ENCODE measurements around the gene YBEY. TPM values are rescaled to one million over a fixed set of nuclear protein-coding genes. Genes with fewer than 3 reads are reported as not detected.

YBEY gene
- total and polyA plus RNA-seq, 2 of the 8 experiments (the other 6 are each of a cell fraction or from before 2014, with no cell fraction given): 26.9 to 31.9 TPM

DNA sequence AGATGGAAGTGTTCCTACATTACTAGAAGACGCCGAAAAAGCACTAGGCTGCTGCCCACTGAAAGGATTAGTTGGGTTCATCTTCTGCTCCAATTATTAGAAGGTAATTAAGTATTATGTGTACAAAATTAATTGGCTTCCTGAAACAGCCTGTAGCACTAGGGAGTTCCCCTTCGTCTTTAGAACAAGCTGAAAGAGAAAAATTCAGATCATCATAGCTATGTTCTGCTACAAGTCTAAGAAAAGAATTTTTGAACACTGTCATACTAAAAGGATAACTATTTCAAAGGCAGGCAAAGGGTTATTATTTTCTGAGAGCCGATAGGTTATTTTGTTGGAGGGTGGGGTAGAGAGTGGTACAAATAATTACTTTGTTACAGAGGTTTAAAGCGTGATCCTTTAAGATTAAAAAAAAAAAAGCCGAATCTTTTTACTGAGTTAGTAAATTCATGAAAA, 908 bp upstream of the YBEY start, which contains the start of gene MCM3AP:
Gene MCM3AP (minus strand): TSS at position 406 of the 456 bp plus-strand sequence. CDS start 325 bp downstream, at position 81.
- POLR2A ChIA-PET (ENCODE audit: partially characterized antibody): interaction anchor here (1.1 to 2.2 kb wide), 10 partner anchors 10 to 40 kb away, joined by 3 to 6 read pairs (median 5); partner anchors contain the start of genes C21orf58 and PCNT
- Histone ChIP-seq H3K9me3 (ENCODE audit: insufficient read depth in 2 of 2, low read depth in 1 of 2, low read length in 1 of 2) (no peaks in the 10 kb centered on the region), H3K27ac (ENCODE audit: low read depth, low read length) (peak within 1 kb of the TSS; percentile 82), H3K23ac (ENCODE audit: insufficient read length) (no peak within 1 kb of the TSS), H4K5ac (ENCODE audit: insufficient read length, low read depth, low read length) (peak within 1 kb of the TSS; percentile 79), H2BK5ac (ENCODE audit: low read depth, low read length) (peak within 1 kb of the TSS; percentile 71; the same call in 1 of the 2 replicates), H2BK20ac (ENCODE audit: low read length) (no peak within 1 kb of the TSS), H2AFZ (ENCODE audit: low read length) (no peak within 1 kb of the TSS), H3K18ac (ENCODE audit: extremely low read depth, low read length) (peak within 1 kb of the TSS; percentile 44), H2BK120ac (replicated peaks; ENCODE audit: low read depth, low read length) (no peak within 1 kb of the TSS), H4K91ac (replicated peaks; ENCODE audit: insufficient read length, low read length) (no peak within 1 kb of the TSS), H2BK15ac (ENCODE audit: low read length) (no peak within 1 kb of the TSS), H4K8ac (ENCODE audit: extremely low read depth, insufficient read depth, low read length) (peak within 1 kb of the TSS; percentile 95), H3K4me1 (replicated peaks in 1 of 4; ENCODE audit: control insufficient read depth in 3 of 4, insufficient read depth in 4 of 4, low read length in 3 of 4) (peaks cover 3 to 9% (median 4%) of the 10 kb centered on the region in 4 experiments; a peak in 5 of 7 replicates), H2BK12ac (ENCODE audit: low read depth, low read length) (no peak within 1 kb of the TSS), H2AK5ac (ENCODE audit: low read depth, low read length) (no peak within 1 kb of the TSS), H3K27me3 (replicated peaks in 1 of 4; ENCODE audit: control insufficient read depth in 3 of 4, extremely low read depth in 1 of 4, insufficient read depth in 3 of 4, low read length in 3 of 4) (no peaks in the 10 kb centered on the region), H3K4me2 (ENCODE audit: insufficient read depth in 1 of 2, low read depth in 2 of 2, low read length in 2 of 2) (peak within 1 kb of the TSS; percentile 62 to 71), H3K56ac (replicated peaks; ENCODE audit: insufficient read length, low read depth, low read length) (peak within 1 kb of the TSS; percentile 69), H3K4ac (replicated peaks; ENCODE audit: insufficient read length, low read depth, low read length) (no peak within 1 kb of the TSS), H4K20me1 (replicated peaks in 1 of 2; ENCODE audit: control insufficient read depth in 1 of 2, insufficient read depth in 2 of 2, low read length in 2 of 2) (peaks cover 7 to 17% of the 10 kb centered on the region in 2 experiments), H3K9ac (replicated peaks in 1 of 4; ENCODE audit: extremely low read depth in 1 of 4, low read depth in 3 of 4, low read length in 3 of 4) (peak within 1 kb of the TSS; percentile 55 to 85 (median 76)), H3K14ac (ENCODE audit: insufficient read length) (no peak within 1 kb of the TSS), H3K79me2 (ENCODE audit: control insufficient read depth in 1 of 2, insufficient read depth in 2 of 2, low read length in 2 of 2) (peaks cover 14 to 52% of the 10 kb centered on the region in 2 experiments), H3K36me3 (ENCODE audit: control insufficient read depth in 2 of 4, insufficient read depth in 4 of 4, low read length in 3 of 4) (peaks cover 0 to 30% (median 10%) of the 10 kb centered on the region in 4 experiments; a peak in 6 of 8 replicates), H3K4me3 (ENCODE audit: extremely low read depth in 1 of 4, insufficient read depth in 2 of 4, low read depth in 3 of 4, low read length in 4 of 4) (peak within 1 kb of the TSS; percentile 55 to 90 (median 74)), H3K79me1 (ENCODE audit: low read depth, low read length) (peaks cover 11% of the 10 kb centered on the region), H3K23me2 (ENCODE audit: low read depth, low read length) (peaks cover 4% of the 10 kb centered on the region)
- no peak for FAIRE-seq
- 57% methylated on average over 6 of the region's 6 CpGs; no CpG with 5 or more reads in 1 of the 2 experiments for WGBS, 2 experiments (ENCODE audit: extremely low coverage in 1 of 2, insufficient coverage in 1 of 2, insufficient read length in 1 of 2, insufficient replicate concordance in 2 of 2, low coverage in 1 of 2, low lambda C conversion rate in 2 of 2, missing lambda C conversion rate in 1 of 2)
- CTCF ChIA-PET (ENCODE audit: partially characterized antibody): interaction anchor here (0.6 to 2.6 kb wide), 8 partner anchors 11 to 48 kb away, joined by 3 to 9 read pairs (median 4); a partner anchor contains a TSS
- DNase-seq (ENCODE audit: low read depth in 1 of 2, low spot score in 2 of 2): no peak
- TF ChIP-seq SIN3A (conservative IDR thresholded peaks at IDR 0.05 in 1 of 2, IDR thresholded peaks at IDR 0.05 in 1 of 2; ENCODE audit: low read depth in 1 of 2, low read length in 2 of 2) (no peak), RAD21 (IDR thresholded peaks at IDR 0.05 in 1 of 2, conservative IDR thresholded peaks at IDR 0.05 in 1 of 2; ENCODE audit: low read depth in 2 of 2, low read length in 2 of 2) (no peak), CTBP2 (IDR thresholded peaks at IDR 0.05; ENCODE audit: borderline replicate concordance, insufficient read depth, insufficient read length, low read length) (no peak), SAP30 (IDR thresholded peaks at IDR 0.05; ENCODE audit: insufficient read depth, insufficient replicate concordance, low read length) (no peak), JUN (IDR thresholded peaks at IDR 0.05; ENCODE audit: low read depth, low read length) (no peak), ZNF274 (IDR thresholded peaks at IDR 0.05; ENCODE audit: borderline replicate concordance, extremely low read depth, low read length) (no peak), KDM1A (IDR thresholded peaks at IDR 0.05; ENCODE audit: borderline replicate concordance, low read length) (no peak), SUZ12 (IDR thresholded peaks at IDR 0.05; ENCODE audit: low read length) (no peak), PHF8 (conservative IDR thresholded peaks at IDR 0.05; ENCODE audit: low read depth, low read length) (no peak), POLR2AphosphoS5 (IDR thresholded peaks at IDR 0.05; ENCODE audit: low read depth, low read length) (no peak), TAF7 (optimal IDR thresholded peaks at IDR 0.05; ENCODE audit: borderline replicate concordance, low read depth, low read length) (no peak), CBX5 (IDR thresholded peaks at IDR 0.05; ENCODE audit: low read depth, low read length) (no peak)

Measured in H1 (cell line).